HFFc6 (cell line): ENCODE results near the gene NUCKS1. TPM values are rescaled to one million over a fixed set of nuclear protein-coding genes. Genes with fewer than 3 reads are reported as not detected.

ENCODE experiments used
- DNase-seq: peaks from one replicate; pipeline ENCODE4 v3.0.0-alpha.2; 2018
- H3K27ac Mint-ChIP-seq: 2 replicates; pipeline ENCODE4 v1.8.0; 2020; ENCODE audit warnings: mild to moderate bottlenecking, mixed read lengths
- H3K27me3 Mint-ChIP-seq: 2 replicates; pipeline ENCODE4 v1.8.0; 2021; ENCODE audit warnings: mild to moderate bottlenecking, moderate library complexity, mixed read lengths; ENCODE audit not compliant: insufficient read depth
- H3K36me3 Mint-ChIP-seq: 2 replicates; pipeline ENCODE4 v1.8.0; 2021; ENCODE audit warnings: low read depth, mixed read lengths
- H3K4me1 Mint-ChIP-seq: 2 replicates; pipeline ENCODE4 v1.8.0; 2020; ENCODE audit warnings: low read depth, mixed read lengths
- H3K4me3 Mint-ChIP-seq: 2 replicates; pipeline ENCODE4 v1.8.0; 2020; ENCODE audit warnings: mild to moderate bottlenecking, moderate library complexity, mixed read lengths
- H3K9me3 Mint-ChIP-seq: 2 replicates; pipeline ENCODE4 v1.8.0; 2020; ENCODE audit warnings: mild to moderate bottlenecking, mixed read lengths
- CTCF ChIP-seq: fragments of 200-600 bp; sonication (generic); IDR thresholded peaks from 2 replicates; pipeline ENCODE4 v1.5.0; 2021; ENCODE audit warnings: antibody characterized with exemption, mild to moderate bottlenecking
- total RNA-seq, 6 experiments: library from RNA; stranded (reverse); fragmentation: NEBNext Ultra II Directional; extraction: Animal tissue kit (Norgen Biotek cat#: 25700); gene quantifications; 2 replicates in 1 of 6; 3 replicates in 5 of 6; pipeline ENCODE4 v1.2.3, GENCODE V29; 2021

Gene NUCKS1
- total RNA-seq, 6 experiments from 2014 or later, result 187 to 259 (median 222) TPM

GRCh38 chr1:205669341-205670149, 80.4 kb downstream of the NUCKS1 start:
- Mint-ChIP-seq H3K27ac (no peak overlapping the region), H3K27me3 (peaks cover 7% of the 10 kb centered on the region; the same call in 1 of the 2 replicates), H3K9me3 (no peaks in the 10 kb centered on the region), H3K4me3 (no peak overlapping the region), H3K36me3 (no peaks in the 10 kb centered on the region), H3K4me1 (peaks cover 5% of the 10 kb centered on the region; the same call in 1 of the 2 replicates)
- TF ChIP-seq CTCF, result no peak
- DNase-seq, result no peak

GRCh38 chr1:205668951-205669340, 81.0 kb downstream of the NUCKS1 start:
- DNase-seq, result no peak
- H3K9me3 Mint-ChIP-seq, result no peaks in the 10 kb centered on the region
- peaks cover 10% of the 10 kb centered on the region for H3K4me1 Mint-ChIP-seq
- no peak overlapping the region for H3K4me3 Mint-ChIP-seq
- H3K36me3 Mint-ChIP-seq, result no peaks in the 10 kb centered on the region
- H3K27ac Mint-ChIP-seq, result no peak overlapping the region
- no peak for TF ChIP-seq CTCF
- peaks cover 8% of the 10 kb centered on the region; the same call in 1 of the 2 replicates for H3K27me3 Mint-ChIP-seq

GRCh38 chr1:205667909-205668643, 81.9 kb downstream of the NUCKS1 start:
- H3K4me1 Mint-ChIP-seq, result peaks cover 10% of the 10 kb centered on the region
- no peak overlapping the region for H3K4me3 Mint-ChIP-seq
- no peak for TF ChIP-seq CTCF
- peaks cover 8% of the 10 kb centered on the region; the same call in 1 of the 2 replicates for H3K27me3 Mint-ChIP-seq
- H3K36me3 Mint-ChIP-seq, result no peaks in the 10 kb centered on the region
- H3K9me3 Mint-ChIP-seq, result no peaks in the 10 kb centered on the region
- no peak overlapping the region for H3K27ac Mint-ChIP-seq
- no peak for DNase-seq

GRCh38 chr1:205666372-205667166, 83.4 kb downstream of the NUCKS1 start:
- no peaks in the 10 kb centered on the region for H3K9me3 Mint-ChIP-seq
- no peak for DNase-seq

More at GRCh38 chr1:205666372-205667166, 83.4 kb downstream of the NUCKS1 start:
- H3K27me3 Mint-ChIP-seq, result peaks cover 10% of the 10 kb centered on the region; the same call in 1 of the 2 replicates
- TF ChIP-seq CTCF, result no peak
- H3K36me3 Mint-ChIP-seq, result no peaks in the 10 kb centered on the region
- H3K4me1 Mint-ChIP-seq, result peaks cover 5% of the 10 kb centered on the region
- no peak overlapping the region for H3K4me3 Mint-ChIP-seq
- H3K27ac Mint-ChIP-seq, result no peak overlapping the region
